HG03135 (cell line): ENCODE data around the gene CUX1.

Experiments used
- ATAC-seq: cut with Tn5 transposase; IDR thresholded peaks from one replicate; pipeline ENCODE4 v1.9.1; 2021; ENCODE audit warnings: mild to moderate bottlenecking, moderate library complexity; ENCODE audit not compliant: unreplicated experiment

Gene CUX1

GRCh38 chr7:102196028-102196427, 378.6 kb downstream of the CUX1 start:
- ATAC-seq, result no peak

GRCh38 chr7:102197161-102197560, 379.7 kb downstream of the CUX1 start:
- ATAC-seq, result no peak

- no peak for ATAC-seq
These were observed 380.2 kb downstream of the CUX1 start for GRCh38 chr7:102197599-102197998.

- no peak for ATAC-seq
These were observed 381.1 kb downstream of the CUX1 start for GRCh38 chr7:102198417-102198956.

GRCh38 chr7:102201576-102201975, 384.1 kb downstream of the CUX1 start:
- no peak for ATAC-seq

GRCh38 chr7:102202556-102202955, 385.1 kb downstream of the CUX1 start:
- no peak for ATAC-seq

- no peak for ATAC-seq
These were observed 385.8 kb downstream of the CUX1 start for GRCh38 chr7:102203218-102203617.

- ATAC-seq, result no peak
These were observed 386.8 kb downstream of the CUX1 start for GRCh38 chr7:102204212-102204611.

GRCh38 chr7:102205915-102206314, 388.5 kb downstream of the CUX1 start:
- ATAC-seq, result no peak

GRCh38 chr7:102208826-102209225, 391.4 kb downstream of the CUX1 start:
- ATAC-seq, result no peak

GRCh38 chr7:102210787-102211186, 393.4 kb downstream of the CUX1 start:
- no peak for ATAC-seq

- ATAC-seq, result no peak
These were observed 394.4 kb downstream of the CUX1 start for GRCh38 chr7:102211590-102212550.

GRCh38 chr7:102214477-102215072, 397.1 kb downstream of the CUX1 start:
- no peak for ATAC-seq

GRCh38 chr7:102215256-102215655, 397.8 kb downstream of the CUX1 start:
- ATAC-seq, result no peak

- no peak for ATAC-seq
These were observed 398.3 kb downstream of the CUX1 start for GRCh38 chr7:102215711-102216110.

- no peak for ATAC-seq
These were observed 399.3 kb downstream of the CUX1 start for GRCh38 chr7:102216573-102217314.

- no peak for ATAC-seq
These were observed 402.9 kb downstream of the CUX1 start for GRCh38 chr7:102220229-102220850.

- no peak for ATAC-seq
These were observed 403.8 kb downstream of the CUX1 start for GRCh38 chr7:102220960-102221800.

- no peak for ATAC-seq
These were observed 404.5 kb downstream of the CUX1 start for GRCh38 chr7:102221961-102222360.

GRCh38 chr7:102222445-102222844, 405.0 kb downstream of the CUX1 start:
- ATAC-seq, result no peak
